Measurements from ENCODE around the gene MYDGF. TPM values are rescaled to one million over a fixed set of nuclear protein-coding genes. Genes with fewer than 3 reads are reported as not detected.
A peak's percentile ranks its signal among the peaks of the same experiment; 100 is the strongest.

Gene MYDGF
- total and polyA plus RNA-seq, 9 of the 15 experiments (the other 6 are each of a cell fraction or from before 2014, with no cell fraction given): 4.2 to 141 (median 82.1) TPM

GRCh38 chr19:4633140-4633967 lies 36.8 kb downstream of the MYDGF start (continued):
- TF ChIP-seq, protein P1, sequence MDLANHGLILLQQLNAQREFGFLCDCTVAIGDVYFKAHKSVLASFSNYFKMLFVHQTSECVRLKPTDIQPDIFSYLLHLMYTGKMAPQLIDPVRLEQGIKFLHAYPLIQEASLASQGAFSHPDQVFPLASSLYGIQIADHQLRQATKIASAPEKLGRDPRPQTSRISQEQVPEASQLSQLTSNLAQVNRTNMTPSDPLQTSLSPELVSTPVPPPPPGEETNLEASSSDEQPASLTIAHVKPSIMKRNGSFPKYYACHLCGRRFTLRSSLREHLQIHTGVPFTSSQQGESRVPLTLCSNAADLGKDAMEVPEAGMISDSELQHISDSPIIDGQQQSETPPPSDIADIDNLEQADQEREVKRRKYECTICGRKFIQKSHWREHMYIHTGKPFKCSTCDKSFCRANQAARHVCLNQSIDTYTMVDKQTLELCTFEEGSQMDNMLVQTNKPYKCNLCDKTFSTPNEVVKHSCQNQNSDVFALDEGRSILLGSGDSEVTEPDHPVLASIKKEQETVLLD (IDR thresholded peaks at IDR 0.05): peak; percentile 59; the same call in 1 of the 2 replicates
- TF ChIP-seq FIP1L1 (IDR thresholded peaks at IDR 0.05; ENCODE audit: low read depth, low read length, poor library complexity, severe bottlenecking) (no peak), DPF2 (IDR thresholded peaks at IDR 0.05) (peak; percentile 68), POLR3G (IDR thresholded peaks at IDR 0.05; ENCODE audit: extremely low read depth, insufficient read length, insufficient replicate concordance) (no peak), ADNP (tag; IDR thresholded peaks at IDR 0.05) (peak; percentile 92), ZNF507 (tag; conservative IDR thresholded peaks at IDR 0.05) (no peak), STAT5A (IDR thresholded peaks at IDR 0.05; ENCODE audit: borderline replicate concordance, low read length) (0 out of 2 replicates have a peak, but pooled peaks have one; percentile 27), YY1 (IDR thresholded peaks at IDR 0.05; ENCODE audit: borderline replicate concordance in 1 of 3, control insufficient read depth in 1 of 3, extremely low read depth in 1 of 3, insufficient read depth in 3 of 3, insufficient read length in 1 of 3, insufficient replicate concordance in 2 of 3, low read depth in 1 of 3, low read length in 2 of 3) (peak in 2 of 3 experiments; percentile 45 to 48), SMC3 (conservative IDR thresholded peaks at IDR 0.05; ENCODE audit: insufficient read depth, low read depth, low read length) (peak; percentile 76), BRCA1 (IDR thresholded peaks at IDR 0.05) (no peak), BRCA1 (CRISPR knock-in tag; IDR thresholded peaks at IDR 0.05) (no peak), MECOM (CRISPR knock-in tag; IDR thresholded peaks at IDR 0.05) (no peak), FOXK1 (CRISPR knock-in tag; IDR thresholded peaks at IDR 0.05; ENCODE audit: borderline replicate concordance) (0 out of 2 replicates have a peak, but pooled peaks have one; percentile 38), CREM (IDR thresholded peaks at IDR 0.05; ENCODE audit: low read depth) (peak; percentile 43), ARNT (IDR thresholded peaks at IDR 0.05) (peak; percentile 52 to 82), CBX5 (IDR thresholded peaks at IDR 0.05; ENCODE audit: borderline replicate concordance, low read depth) (peak; percentile 28; the same call in 1 of the 2 replicates), SMAD4 (CRISPR knock-in tag; conservative IDR thresholded peaks at IDR 0.05) (0 out of 2 replicates have a peak, but pooled peaks have one; percentile 22), ZBTB26 (CRISPR knock-in tag; IDR thresholded peaks at IDR 0.05) (0 out of 2 replicates have a peak, but pooled peaks have one; percentile 51)
- TF ChIP-seq, protein P2, sequence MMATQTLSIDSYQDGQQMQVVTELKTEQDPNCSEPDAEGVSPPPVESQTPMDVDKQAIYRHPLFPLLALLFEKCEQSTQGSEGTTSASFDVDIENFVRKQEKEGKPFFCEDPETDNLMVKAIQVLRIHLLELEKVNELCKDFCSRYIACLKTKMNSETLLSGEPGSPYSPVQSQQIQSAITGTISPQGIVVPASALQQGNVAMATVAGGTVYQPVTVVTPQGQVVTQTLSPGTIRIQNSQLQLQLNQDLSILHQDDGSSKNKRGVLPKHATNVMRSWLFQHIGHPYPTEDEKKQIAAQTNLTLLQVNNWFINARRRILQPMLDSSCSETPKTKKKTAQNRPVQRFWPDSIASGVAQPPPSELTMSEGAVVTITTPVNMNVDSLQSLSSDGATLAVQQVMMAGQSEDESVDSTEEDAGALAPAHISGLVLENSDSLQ (IDR thresholded peaks at IDR 0.05): peak; percentile 55
- TF ChIP-seq, protein P3, sequence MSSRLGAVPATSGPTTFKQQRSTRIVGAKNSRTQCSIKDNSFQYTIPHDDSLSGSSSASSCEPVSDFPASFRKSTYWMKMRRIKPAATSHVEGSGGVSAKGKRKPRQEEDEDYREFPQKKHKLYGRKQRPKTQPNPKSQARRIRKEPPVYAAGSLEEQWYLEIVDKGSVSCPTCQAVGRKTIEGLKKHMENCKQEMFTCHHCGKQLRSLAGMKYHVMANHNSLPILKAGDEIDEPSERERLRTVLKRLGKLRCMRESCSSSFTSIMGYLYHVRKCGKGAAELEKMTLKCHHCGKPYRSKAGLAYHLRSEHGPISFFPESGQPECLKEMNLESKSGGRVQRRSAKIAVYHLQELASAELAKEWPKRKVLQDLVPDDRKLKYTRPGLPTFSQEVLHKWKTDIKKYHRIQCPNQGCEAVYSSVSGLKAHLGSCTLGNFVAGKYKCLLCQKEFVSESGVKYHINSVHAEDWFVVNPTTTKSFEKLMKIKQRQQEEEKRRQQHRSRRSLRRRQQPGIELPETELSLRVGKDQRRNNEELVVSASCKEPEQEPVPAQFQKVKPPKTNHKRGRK (tag; IDR thresholded peaks at IDR 0.05): no peak
- TF ChIP-seq, protein P4, sequence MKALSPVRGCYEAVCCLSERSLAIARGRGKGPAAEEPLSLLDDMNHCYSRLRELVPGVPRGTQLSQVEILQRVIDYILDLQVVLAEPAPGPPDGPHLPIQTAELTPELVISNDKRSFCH (CRISPR knock-in tag; IDR thresholded peaks at IDR 0.05): no peak
- TF ChIP-seq, protein P4 (tag; IDR thresholded peaks at IDR 0.05): peak; percentile 43; the same call in 1 of the 2 replicates

Data from K562 (cell line).